Astrocyte (in vitro differentiated cells and primary cell): ENCODE measurements around the gene UQCC3. TPM values are rescaled to one million over a fixed set of nuclear protein-coding genes. Genes with fewer than 3 reads are reported as not detected.

ENCODE experiments used
- DNase-seq: peaks from one replicate; pipeline ENCODE4 v3.0.0-alpha.2; 2010; ENCODE audit warnings: low read depth
- FAIRE-seq: peaks from 2 replicates; lab custom pipeline; 2011; peaks lifted over from hg19 to GRCh38; lab: Jason Lieb, UNC
- H2AFZ ChIP-seq: 2 replicates; pipeline ENCODE4 v1.6.0; 2012; ENCODE audit warnings: low read depth, low read length, inconsistent platforms
- H3K27ac ChIP-seq: 2 replicates; pipeline ENCODE4 v1.5.1; 2011; ENCODE audit warnings: low read depth, low read length, inconsistent platforms
- H3K27me3 ChIP-seq: 2 replicates; pipeline ENCODE4 v1.6.0; 2011; ENCODE audit warnings: low read length, inconsistent platforms; ENCODE audit not compliant: insufficient read depth
- H3K36me3 ChIP-seq: 2 replicates; pipeline ENCODE4 v1.5.1; 2011; ENCODE audit warnings: low read length, inconsistent platforms; ENCODE audit not compliant: insufficient read depth
- H3K4me1 ChIP-seq: 2 replicates; pipeline ENCODE4 v1.5.1; 2011; ENCODE audit warnings: low read length, inconsistent platforms; ENCODE audit not compliant: insufficient read depth
- H3K4me2 ChIP-seq: 2 replicates; pipeline ENCODE4 v1.6.0; 2012; ENCODE audit warnings: low read length, inconsistent platforms
- H3K4me3 ChIP-seq: 2 replicates; pipeline ENCODE4 v1.5.1; 2011; ENCODE audit warnings: low read depth, mild to moderate bottlenecking, low read length, inconsistent platforms; ENCODE audit not compliant: insufficient read depth
- H3K79me2 ChIP-seq: 2 replicates; pipeline ENCODE4 v1.6.0; 2012; ENCODE audit warnings: mild to moderate bottlenecking, low read length, inconsistent platforms; ENCODE audit not compliant: insufficient read depth
- H3K9ac ChIP-seq: 2 replicates; pipeline ENCODE4 v1.6.0; 2012; ENCODE audit warnings: mild to moderate bottlenecking, low read length, inconsistent platforms
- H3K9me3 ChIP-seq: 2 replicates; pipeline ENCODE4 v1.5.1; 2012; ENCODE audit warnings: low read depth, mild to moderate bottlenecking, low read length, inconsistent platforms; ENCODE audit not compliant: insufficient read depth
- H4K20me1 ChIP-seq: 2 replicates; pipeline ENCODE4 v1.6.0; 2012; ENCODE audit warnings: low read length, inconsistent platforms; ENCODE audit not compliant: insufficient read depth
- H3K27ac Mint-ChIP-seq: one replicate; pipeline ENCODE4 v1.8.0; 2021; ENCODE audit warnings: mild to moderate bottlenecking, mixed read lengths; ENCODE audit not compliant: unreplicated experiment
- H3K27me3 Mint-ChIP-seq: one replicate; pipeline ENCODE4 v1.8.0; 2021; ENCODE audit warnings: low read depth, mixed read lengths; ENCODE audit not compliant: unreplicated experiment
- H3K36me3 Mint-ChIP-seq: one replicate; pipeline ENCODE4 v1.8.0; 2021; ENCODE audit warnings: low read depth, mixed read lengths; ENCODE audit not compliant: unreplicated experiment
- H3K4me1 Mint-ChIP-seq: one replicate; pipeline ENCODE4 v1.8.0; 2021; ENCODE audit warnings: low read depth, mixed read lengths; ENCODE audit not compliant: unreplicated experiment
- H3K4me3 Mint-ChIP-seq: one replicate; pipeline ENCODE4 v1.8.0; 2021; ENCODE audit warnings: mild to moderate bottlenecking, moderate library complexity, mixed read lengths; ENCODE audit not compliant: unreplicated experiment
- H3K9me3 Mint-ChIP-seq: one replicate; pipeline ENCODE4 v1.8.0; 2021; ENCODE audit warnings: mild to moderate bottlenecking, mixed read lengths; ENCODE audit not compliant: unreplicated experiment
- EZH2 ChIP-seq: IDR thresholded peaks from 2 replicates; pipeline ENCODE4 v1.6.1; 2012; ENCODE audit warnings: mild to moderate bottlenecking, low read length, inconsistent platforms; ENCODE audit not compliant: insufficient read depth
- total RNA-seq: library from RNA; stranded (reverse); gene quantifications from 2 replicates; pipeline ENCODE4 v1.2.1, GENCODE V29; 2021
- TF ChIP-seq, protein P1 (sequence below): IDR thresholded peaks from 2 replicates; pipeline ENCODE4 v1.5.1; 2011; ENCODE audit warnings: low read depth, mild to moderate bottlenecking, inconsistent platforms, low read length, moderate library complexity; ENCODE audit not compliant: insufficient read depth

The UQCC3 gene
- total RNA-seq, 1 donor from 2014 or later: 8.7 TPM

DNA sequence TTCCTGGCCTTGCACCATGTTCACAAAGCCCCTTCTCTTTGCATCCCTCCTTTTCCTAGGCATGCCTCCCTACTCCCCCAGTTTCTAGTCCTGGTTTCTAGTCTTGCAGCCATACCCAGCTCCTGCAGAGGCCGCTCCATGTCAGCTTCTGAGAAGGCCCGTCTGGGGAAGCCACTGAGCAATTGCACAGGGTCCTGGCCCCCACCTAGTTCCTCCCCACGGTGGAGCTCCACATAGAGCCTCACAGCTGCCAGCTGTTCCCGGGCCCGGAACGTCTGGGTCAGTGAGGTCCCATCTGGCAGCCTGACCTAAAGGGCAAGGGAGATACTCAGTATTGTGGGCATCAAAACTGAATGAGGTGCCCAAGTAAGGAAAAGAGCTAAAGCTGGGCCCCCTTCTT lies 5.2 kb downstream of the UQCC3 start:
- DNase-seq: no peak
- Mint-ChIP-seq H3K4me3 (no peak overlapping the region), H3K27me3 (no peaks in the 10 kb centered on the region), H3K36me3 (peaks cover 5% of the 10 kb centered on the region), H3K9me3 (no peaks in the 10 kb centered on the region), H3K27ac (no peak overlapping the region), H3K4me1 (peaks cover 15% of the 10 kb centered on the region)
- Histone ChIP-seq H3K27ac (no peak overlapping the region), H3K36me3 (peaks cover 11% of the 10 kb centered on the region), H3K4me2 (no peak overlapping the region), H3K9ac (no peak overlapping the region), H3K9me3 (no peaks in the 10 kb centered on the region), H3K79me2 (peaks cover 55% of the 10 kb centered on the region), H3K27me3 (no peaks in the 10 kb centered on the region), H4K20me1 (peaks cover 4% of the 10 kb centered on the region), H3K4me3 (no peak overlapping the region), H2AFZ (no peak overlapping the region), H3K4me1 (peaks cover 18% of the 10 kb centered on the region)
- FAIRE-seq: no peak
- TF ChIP-seq, protein P1, sequence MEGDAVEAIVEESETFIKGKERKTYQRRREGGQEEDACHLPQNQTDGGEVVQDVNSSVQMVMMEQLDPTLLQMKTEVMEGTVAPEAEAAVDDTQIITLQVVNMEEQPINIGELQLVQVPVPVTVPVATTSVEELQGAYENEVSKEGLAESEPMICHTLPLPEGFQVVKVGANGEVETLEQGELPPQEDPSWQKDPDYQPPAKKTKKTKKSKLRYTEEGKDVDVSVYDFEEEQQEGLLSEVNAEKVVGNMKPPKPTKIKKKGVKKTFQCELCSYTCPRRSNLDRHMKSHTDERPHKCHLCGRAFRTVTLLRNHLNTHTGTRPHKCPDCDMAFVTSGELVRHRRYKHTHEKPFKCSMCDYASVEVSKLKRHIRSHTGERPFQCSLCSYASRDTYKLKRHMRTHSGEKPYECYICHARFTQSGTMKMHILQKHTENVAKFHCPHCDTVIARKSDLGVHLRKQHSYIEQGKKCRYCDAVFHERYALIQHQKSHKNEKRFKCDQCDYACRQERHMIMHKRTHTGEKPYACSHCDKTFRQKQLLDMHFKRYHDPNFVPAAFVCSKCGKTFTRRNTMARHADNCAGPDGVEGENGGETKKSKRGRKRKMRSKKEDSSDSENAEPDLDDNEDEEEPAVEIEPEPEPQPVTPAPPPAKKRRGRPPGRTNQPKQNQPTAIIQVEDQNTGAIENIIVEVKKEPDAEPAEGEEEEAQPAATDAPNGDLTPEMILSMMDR: no peak
- no peak for TF ChIP-seq EZH2

DNA sequence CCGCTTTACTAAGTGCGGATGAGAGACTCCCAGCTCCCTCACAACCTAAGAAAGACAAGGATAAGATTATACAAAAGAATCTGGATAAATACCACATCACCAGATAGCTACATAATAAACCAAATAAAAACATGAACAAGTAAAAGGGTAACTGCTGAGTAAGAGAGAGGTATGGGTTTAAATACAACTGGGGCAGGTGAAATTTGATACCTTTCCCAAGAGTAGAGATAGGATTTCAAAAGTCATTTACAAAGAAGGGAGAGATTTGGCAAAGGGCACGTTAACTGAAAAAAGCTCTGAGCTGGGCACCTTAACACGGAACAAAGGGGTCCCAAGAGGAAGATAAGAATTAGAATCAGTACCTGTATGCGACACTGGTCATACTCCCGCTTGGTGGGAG lies 5.7 kb downstream of the UQCC3 start:
- DNase-seq: no peak
- no peak overlapping the region for H3K4me2 ChIP-seq
- H3K27ac ChIP-seq: no peak overlapping the region
- peak overlapping the region; percentile 97 for H3K9ac ChIP-seq
- Mint-ChIP-seq H3K27ac (peak overlapping the region; percentile 22), H3K27me3 (no peaks in the 10 kb centered on the region), H3K9me3 (no peaks in the 10 kb centered on the region), H3K4me3 (peak overlapping the region; percentile 88), H3K36me3 (peaks cover 5% of the 10 kb centered on the region), H3K4me1 (peaks cover 15% of the 10 kb centered on the region)
- H3K36me3 ChIP-seq: peaks cover 11% of the 10 kb centered on the region
- H3K79me2 ChIP-seq: peaks cover 51% of the 10 kb centered on the region
- H3K4me3 ChIP-seq: no peak overlapping the region
- no peaks in the 10 kb centered on the region for H3K27me3 ChIP-seq
- H3K4me1 ChIP-seq: peaks cover 18% of the 10 kb centered on the region
- H4K20me1 ChIP-seq: peaks cover 4% of the 10 kb centered on the region
- no peak overlapping the region for H2AFZ ChIP-seq
- no peak for FAIRE-seq
- H3K9me3 ChIP-seq: no peaks in the 10 kb centered on the region
- TF ChIP-seq EZH2: no peak
- TF ChIP-seq, protein P1: no peak

DNA sequence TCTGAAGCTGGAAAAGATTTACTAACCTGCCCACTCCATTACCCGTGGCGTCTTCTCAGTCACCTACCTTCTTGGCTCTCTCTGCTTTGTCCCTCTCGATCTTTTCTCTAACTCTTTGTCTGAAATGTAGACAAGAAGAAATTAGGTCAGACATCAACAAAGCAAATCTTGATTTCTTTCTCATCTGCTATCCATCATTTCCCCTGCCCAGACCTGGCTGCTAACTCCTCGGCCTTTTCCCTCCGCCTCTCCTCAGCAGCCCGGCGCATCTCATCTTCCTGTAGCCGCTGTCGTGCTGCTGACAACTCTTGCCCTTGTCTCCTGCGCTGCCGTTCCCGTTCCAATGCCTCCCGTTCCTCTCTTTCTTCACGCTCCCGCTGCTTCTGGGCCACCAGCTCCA lies 6.2 kb downstream of the UQCC3 start:
- Histone ChIP-seq H3K36me3 (peaks cover 11% of the 10 kb centered on the region), H3K4me2 (peak overlapping the region; percentile 88), H4K20me1 (peaks cover 4% of the 10 kb centered on the region), H3K4me1 (peaks cover 18% of the 10 kb centered on the region), H2AFZ (no peak overlapping the region), H3K9me3 (no peaks in the 10 kb centered on the region), H3K9ac (peak overlapping the region; percentile 97), H3K4me3 (peak overlapping the region; percentile 91), H3K27me3 (no peaks in the 10 kb centered on the region), H3K27ac (no peak overlapping the region), H3K79me2 (peaks cover 45% of the 10 kb centered on the region)
- H3K9me3 Mint-ChIP-seq: no peaks in the 10 kb centered on the region
- no peak for DNase-seq
- TF ChIP-seq EZH2: no peak
- TF ChIP-seq, protein P1: no peak
- H3K27me3 Mint-ChIP-seq: no peaks in the 10 kb centered on the region
- H3K27ac Mint-ChIP-seq: peak overlapping the region; percentile 36
- FAIRE-seq: no peak
- H3K4me3 Mint-ChIP-seq: peak overlapping the region; percentile 88
- peaks cover 5% of the 10 kb centered on the region for H3K36me3 Mint-ChIP-seq
- H3K4me1 Mint-ChIP-seq: peaks cover 15% of the 10 kb centered on the region
